Astrocyte (in vitro differentiated cells and primary cell): ENCODE results near the gene FAM98C. TPM values are rescaled to one million over a fixed set of nuclear protein-coding genes. Genes with fewer than 3 reads are reported as not detected.

Experiments used
- DNase-seq: peaks from one replicate; pipeline ENCODE4 v3.0.0-alpha.2; 2010; ENCODE audit warnings: low read depth
- FAIRE-seq: peaks from 2 replicates; lab custom pipeline; 2011; peaks lifted over from hg19 to GRCh38; lab: Jason Lieb, UNC
- H2AFZ ChIP-seq: 2 replicates; pipeline ENCODE4 v1.6.0; 2012; ENCODE audit warnings: low read depth, low read length, inconsistent platforms
- H3K27ac ChIP-seq: 2 replicates; pipeline ENCODE4 v1.5.1; 2011; ENCODE audit warnings: low read depth, low read length, inconsistent platforms
- H3K27me3 ChIP-seq: 2 replicates; pipeline ENCODE4 v1.6.0; 2011; ENCODE audit warnings: low read length, inconsistent platforms; ENCODE audit not compliant: insufficient read depth
- H3K36me3 ChIP-seq: 2 replicates; pipeline ENCODE4 v1.5.1; 2011; ENCODE audit warnings: low read length, inconsistent platforms; ENCODE audit not compliant: insufficient read depth
- H3K4me1 ChIP-seq: 2 replicates; pipeline ENCODE4 v1.5.1; 2011; ENCODE audit warnings: low read length, inconsistent platforms; ENCODE audit not compliant: insufficient read depth
- H3K4me2 ChIP-seq: 2 replicates; pipeline ENCODE4 v1.6.0; 2012; ENCODE audit warnings: low read length, inconsistent platforms
- H3K4me3 ChIP-seq: 2 replicates; pipeline ENCODE4 v1.5.1; 2011; ENCODE audit warnings: low read depth, mild to moderate bottlenecking, low read length, inconsistent platforms; ENCODE audit not compliant: insufficient read depth
- H3K79me2 ChIP-seq: 2 replicates; pipeline ENCODE4 v1.6.0; 2012; ENCODE audit warnings: mild to moderate bottlenecking, low read length, inconsistent platforms; ENCODE audit not compliant: insufficient read depth
- H3K9ac ChIP-seq: 2 replicates; pipeline ENCODE4 v1.6.0; 2012; ENCODE audit warnings: mild to moderate bottlenecking, low read length, inconsistent platforms
- H3K9me3 ChIP-seq: 2 replicates; pipeline ENCODE4 v1.5.1; 2012; ENCODE audit warnings: low read depth, mild to moderate bottlenecking, low read length, inconsistent platforms; ENCODE audit not compliant: insufficient read depth
- H4K20me1 ChIP-seq: 2 replicates; pipeline ENCODE4 v1.6.0; 2012; ENCODE audit warnings: low read length, inconsistent platforms; ENCODE audit not compliant: insufficient read depth
- H3K27ac Mint-ChIP-seq: one replicate; pipeline ENCODE4 v1.8.0; 2021; ENCODE audit warnings: mild to moderate bottlenecking, mixed read lengths; ENCODE audit not compliant: unreplicated experiment
- H3K27me3 Mint-ChIP-seq: one replicate; pipeline ENCODE4 v1.8.0; 2021; ENCODE audit warnings: low read depth, mixed read lengths; ENCODE audit not compliant: unreplicated experiment
- H3K36me3 Mint-ChIP-seq: one replicate; pipeline ENCODE4 v1.8.0; 2021; ENCODE audit warnings: low read depth, mixed read lengths; ENCODE audit not compliant: unreplicated experiment
- H3K4me1 Mint-ChIP-seq: one replicate; pipeline ENCODE4 v1.8.0; 2021; ENCODE audit warnings: low read depth, mixed read lengths; ENCODE audit not compliant: unreplicated experiment
- H3K4me3 Mint-ChIP-seq: one replicate; pipeline ENCODE4 v1.8.0; 2021; ENCODE audit warnings: mild to moderate bottlenecking, moderate library complexity, mixed read lengths; ENCODE audit not compliant: unreplicated experiment
- H3K9me3 Mint-ChIP-seq: one replicate; pipeline ENCODE4 v1.8.0; 2021; ENCODE audit warnings: mild to moderate bottlenecking, mixed read lengths; ENCODE audit not compliant: unreplicated experiment
- EZH2 ChIP-seq: IDR thresholded peaks from 2 replicates; pipeline ENCODE4 v1.6.1; 2012; ENCODE audit warnings: mild to moderate bottlenecking, low read length, inconsistent platforms; ENCODE audit not compliant: insufficient read depth
- total RNA-seq: library from RNA; stranded (reverse); gene quantifications from 2 replicates; pipeline ENCODE4 v1.2.1, GENCODE V29; 2021
- TF ChIP-seq, protein P1 (sequence below): IDR thresholded peaks from 2 replicates; pipeline ENCODE4 v1.5.1; 2011; ENCODE audit warnings: low read depth, mild to moderate bottlenecking, inconsistent platforms, low read length, moderate library complexity; ENCODE audit not compliant: insufficient read depth

The FAM98C gene
- total RNA-seq, 1 donor from 2014 or later: 15.0 TPM

DNA sequence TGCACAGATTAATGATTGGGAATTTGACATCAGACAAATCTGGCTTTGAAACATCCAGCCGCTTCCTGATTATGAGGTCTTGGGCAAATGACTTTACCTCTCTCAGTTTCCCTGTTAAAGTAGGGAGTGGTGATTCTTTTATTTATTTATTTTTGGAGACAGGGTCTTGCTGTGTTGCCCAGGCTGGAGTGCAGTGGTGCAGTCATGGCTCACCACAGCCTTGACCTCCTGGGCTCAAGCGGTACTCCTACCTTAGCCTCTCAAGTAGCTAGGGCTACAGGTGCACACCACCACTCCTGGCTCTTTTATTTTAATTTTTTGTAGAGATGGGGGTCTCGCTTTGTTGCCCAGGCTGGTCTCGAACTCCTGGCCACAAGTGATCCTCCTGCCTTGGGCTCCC lies 25.8 kb upstream of the FAM98C start:
- no peak for FAIRE-seq

DNA sequence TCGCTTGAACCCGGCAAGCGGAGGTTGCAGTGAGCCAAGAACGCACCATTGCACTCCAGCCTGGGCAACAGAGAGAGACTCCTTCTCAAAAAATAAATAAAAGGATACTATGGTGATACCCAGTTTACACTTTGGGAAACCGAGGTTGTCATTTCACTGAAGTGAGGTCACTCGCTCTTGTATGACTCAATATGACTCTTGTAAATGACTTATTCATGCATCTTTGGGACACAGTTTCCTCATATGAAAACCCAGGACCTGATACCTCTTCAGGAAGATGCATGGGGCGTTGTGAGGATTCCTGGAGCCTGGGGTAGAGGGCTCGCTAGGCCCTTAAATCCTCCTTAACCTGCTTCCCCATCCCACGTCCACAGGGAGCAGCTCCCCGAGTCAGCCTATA lies 24.0 kb upstream of the FAM98C start:
- Histone ChIP-seq H3K27ac (no peak overlapping the region), H3K9ac (no peak overlapping the region), H4K20me1 (peaks cover 76% of the 10 kb centered on the region), H2AFZ (no peak overlapping the region), H3K4me3 (no peak overlapping the region), H3K79me2 (peaks cover 45% of the 10 kb centered on the region), H3K27me3 (no peaks in the 10 kb centered on the region), H3K4me2 (no peak overlapping the region), H3K4me1 (peaks cover 13% of the 10 kb centered on the region), H3K9me3 (no peaks in the 10 kb centered on the region), H3K36me3 (peaks cover 22% of the 10 kb centered on the region)
- TF ChIP-seq, protein P1, sequence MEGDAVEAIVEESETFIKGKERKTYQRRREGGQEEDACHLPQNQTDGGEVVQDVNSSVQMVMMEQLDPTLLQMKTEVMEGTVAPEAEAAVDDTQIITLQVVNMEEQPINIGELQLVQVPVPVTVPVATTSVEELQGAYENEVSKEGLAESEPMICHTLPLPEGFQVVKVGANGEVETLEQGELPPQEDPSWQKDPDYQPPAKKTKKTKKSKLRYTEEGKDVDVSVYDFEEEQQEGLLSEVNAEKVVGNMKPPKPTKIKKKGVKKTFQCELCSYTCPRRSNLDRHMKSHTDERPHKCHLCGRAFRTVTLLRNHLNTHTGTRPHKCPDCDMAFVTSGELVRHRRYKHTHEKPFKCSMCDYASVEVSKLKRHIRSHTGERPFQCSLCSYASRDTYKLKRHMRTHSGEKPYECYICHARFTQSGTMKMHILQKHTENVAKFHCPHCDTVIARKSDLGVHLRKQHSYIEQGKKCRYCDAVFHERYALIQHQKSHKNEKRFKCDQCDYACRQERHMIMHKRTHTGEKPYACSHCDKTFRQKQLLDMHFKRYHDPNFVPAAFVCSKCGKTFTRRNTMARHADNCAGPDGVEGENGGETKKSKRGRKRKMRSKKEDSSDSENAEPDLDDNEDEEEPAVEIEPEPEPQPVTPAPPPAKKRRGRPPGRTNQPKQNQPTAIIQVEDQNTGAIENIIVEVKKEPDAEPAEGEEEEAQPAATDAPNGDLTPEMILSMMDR: no peak
- no peak for TF ChIP-seq EZH2
- FAIRE-seq (no peak), DNase-seq (no peak)
- Mint-ChIP-seq H3K27me3 (no peaks in the 10 kb centered on the region), H3K9me3 (no peaks in the 10 kb centered on the region), H3K4me1 (peaks cover 8% of the 10 kb centered on the region), H3K36me3 (peaks cover 8% of the 10 kb centered on the region), H3K4me3 (no peak overlapping the region), H3K27ac (no peak overlapping the region)

More for the DNA sequence above, 25.8 kb upstream of the FAM98C start:
- H3K27ac ChIP-seq: no peak overlapping the region
- peak overlapping the region; percentile 47 for H3K27ac Mint-ChIP-seq
- no peak overlapping the region for H3K4me3 ChIP-seq
- H3K4me1 Mint-ChIP-seq: peaks cover 8% of the 10 kb centered on the region
- TF ChIP-seq EZH2: no peak
- TF ChIP-seq, protein P1: no peak
- DNase-seq: no peak
- H3K4me2 ChIP-seq: peak overlapping the region; percentile 96
- H3K27me3 ChIP-seq: no peaks in the 10 kb centered on the region
- no peaks in the 10 kb centered on the region for H3K9me3 ChIP-seq
- peaks cover 13% of the 10 kb centered on the region for H3K4me1 ChIP-seq
- H3K9me3 Mint-ChIP-seq: no peaks in the 10 kb centered on the region
- H3K79me2 ChIP-seq: peaks cover 45% of the 10 kb centered on the region
- H4K20me1 ChIP-seq: peaks cover 63% of the 10 kb centered on the region
- no peak overlapping the region for H2AFZ ChIP-seq
- peaks cover 6% of the 10 kb centered on the region for H3K36me3 Mint-ChIP-seq
- H3K4me3 Mint-ChIP-seq: peak overlapping the region; percentile 100
- no peaks in the 10 kb centered on the region for H3K27me3 Mint-ChIP-seq
- peaks cover 19% of the 10 kb centered on the region for H3K36me3 ChIP-seq
- no peak overlapping the region for H3K9ac ChIP-seq

DNA sequence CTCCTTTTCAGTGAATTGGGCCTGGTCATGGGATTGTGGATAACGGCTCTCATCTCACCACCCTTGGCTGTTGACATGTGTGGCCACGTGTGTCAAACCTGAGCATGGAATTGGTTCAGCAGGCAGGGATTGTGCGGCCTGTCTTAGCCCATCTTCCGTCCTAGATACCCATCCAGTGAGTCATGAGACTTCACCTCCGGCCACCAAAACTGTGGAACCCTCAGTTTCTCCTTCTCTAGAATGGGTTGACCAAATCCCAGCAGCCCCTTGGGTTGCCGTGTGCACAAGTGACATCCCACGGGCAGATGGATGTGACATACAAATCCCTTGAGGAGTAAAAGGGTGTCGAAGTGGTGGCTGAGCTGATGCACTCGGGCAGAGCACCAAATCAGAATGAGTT lies 21.8 kb upstream of the FAM98C start:
- Histone ChIP-seq H3K27me3 (no peaks in the 10 kb centered on the region), H4K20me1 (peaks cover 86% of the 10 kb centered on the region), H3K4me1 (peaks cover 6% of the 10 kb centered on the region), H3K36me3 (peaks cover 22% of the 10 kb centered on the region), H3K9me3 (no peaks in the 10 kb centered on the region), H3K9ac (no peak overlapping the region), H3K79me2 (peaks cover 30% of the 10 kb centered on the region), H3K4me3 (no peak overlapping the region), H3K4me2 (no peak overlapping the region), H3K27ac (no peak overlapping the region), H2AFZ (no peak overlapping the region)
- DNase-seq: no peak
- Mint-ChIP-seq H3K9me3 (no peaks in the 10 kb centered on the region), H3K36me3 (peaks cover 10% of the 10 kb centered on the region), H3K4me3 (no peak overlapping the region), H3K4me1 (peaks cover 6% of the 10 kb centered on the region), H3K27ac (no peak overlapping the region), H3K27me3 (no peaks in the 10 kb centered on the region)
- FAIRE-seq: no peak
- no peak for TF ChIP-seq EZH2
- TF ChIP-seq, protein P1: no peak
